K562 (cell line): ENCODE results near the gene CDT1. TPM values are rescaled to one million over a fixed set of nuclear protein-coding genes. Genes with fewer than 3 reads are reported as not detected.

Experiments
- ARHGAP35 ChIP-seq: fragments of 450-650 bp; IDR thresholded peaks from 2 replicates; pipeline ENCODE4 v1.6.1; 2018; ENCODE audit not compliant: partially characterized antibody
- ATF1 ChIP-seq, 2 experiments: fragments of 450-650 bp in 1 of 2; IDR thresholded peaks; 2 replicates each; pipeline ENCODE4 v1.6.1; 2016; ENCODE audit warnings: missing compliant biosample characterization in 1 of 2, missing genetic modification characterization in 1 of 2
- BACH1 ChIP-seq: fragments of 200-800 bp; sonication (Bioruptor generic); IDR thresholded peaks from 2 replicates; pipeline ENCODE4 v1.6.1; 2016; ENCODE audit warnings: missing genetic modification characterization, missing compliant biosample characterization
- BRD4 ChIP-seq: fragments of 200-600 bp; sonication (generic); IDR thresholded peaks from 2 replicates; pipeline ENCODE4 v1.6.1; 2017; ENCODE audit warnings: inconsistent platforms
- CREB3L1 ChIP-seq: fragments of 450-650 bp; IDR thresholded peaks from 2 replicates; pipeline ENCODE4 v1.6.1; 2014; ENCODE audit warnings: low read depth, mild to moderate bottlenecking, moderate library complexity, borderline replicate concordance
- ELF1 ChIP-seq: fragments of 200-800 bp; sonication (Bioruptor generic); IDR thresholded peaks from 2 replicates; pipeline ENCODE4 v1.6.1; 2016; ENCODE audit warnings: missing genetic modification characterization, missing compliant biosample characterization
- ELF4 ChIP-seq: fragments of 450-650 bp; formaldehyde crosslinking; IDR thresholded peaks from 2 replicates; pipeline ENCODE4 v1.4.0; 2022; ENCODE audit warnings: missing genetic modification characterization
- GABPB2 ChIP-seq: fragments of 250-450 bp; sonication (Bioruptor Pico); conservative IDR thresholded peaks from 2 replicates; pipeline ENCODE4 v1.5.1; 2021; ENCODE audit warnings: mild to moderate bottlenecking
- HES1 ChIP-seq: fragments of 450-650 bp; IDR thresholded peaks from 2 replicates; pipeline ENCODE4 v1.6.1; 2016; ENCODE audit warnings: low read depth, mild to moderate bottlenecking, moderate library complexity
- HMGN3 ChIP-seq: IDR thresholded peaks from 2 replicates; pipeline ENCODE4 v1.6.1; 2011; ENCODE audit warnings: borderline replicate concordance, low read depth, mild to moderate bottlenecking, mixed read lengths, low read length; ENCODE audit not compliant: insufficient read length; ENCODE audit errors: extremely low read depth
- LEF1 ChIP-seq: fragments of 450-650 bp; IDR thresholded peaks from 2 replicates; pipeline ENCODE4 v1.6.1; 2016; ENCODE audit warnings: mild to moderate bottlenecking
- MIER1 ChIP-seq: fragments of 450-650 bp; IDR thresholded peaks from 2 replicates; pipeline ENCODE4 v1.6.1; 2016; ENCODE audit warnings: antibody characterized with exemption, mild to moderate bottlenecking, low read depth
- MYC ChIP-seq, 2 experiments: fragments of 250-450 bp in 1 of 2; sonication (Bioruptor Pico) in 1 of 2; IDR thresholded peaks; 2 replicates each; pipeline versions ENCODE4 v1.5.1 to v1.6.1; 2012 to 2021; ENCODE audit warnings: low read depth in 2 of 2, borderline replicate concordance in 1 of 2, improper control_type of control experiment in 1 of 2, low read length in 1 of 2, mild to moderate bottlenecking in 1 of 2, moderate library complexity in 1 of 2
- NUFIP1 ChIP-seq: fragments of 450-650 bp; IDR thresholded peaks from 2 replicates; pipeline ENCODE4 v1.6.1; 2018; ENCODE audit not compliant: partially characterized antibody
- PHF8 ChIP-seq: fragments of 200-600 bp; sonication (generic); IDR thresholded peaks from 2 replicates; pipeline ENCODE4 v1.6.1; 2012; ENCODE audit warnings: mixed run types, mild to moderate bottlenecking, inconsistent platforms, low read length, moderate library complexity, borderline replicate concordance
- POLR2AphosphoS5 ChIP-seq: IDR thresholded peaks from 2 replicates; pipeline ENCODE4 v1.6.1; 2011; ENCODE audit warnings: mild to moderate bottlenecking, low read depth, low read length, moderate library complexity; ENCODE audit not compliant: control insufficient read depth, insufficient read depth
- SLC30A9 ChIP-seq: fragments of 250-450 bp; sonication (Bioruptor Pico); IDR thresholded peaks from 2 replicates; pipeline ENCODE4 v1.8.0; 2022; ENCODE audit warnings: mild to moderate bottlenecking, moderate library complexity
- SNRNP70 ChIP-seq: fragments of 200-400 bp; formaldehyde crosslinking; optimal IDR thresholded peaks from 2 replicates; pipeline ENCODE3; 2017; ENCODE audit warnings: low read depth, low read length
- U2AF2 ChIP-seq: fragments of 200-400 bp; formaldehyde crosslinking; optimal IDR thresholded peaks from 2 replicates; pipeline ENCODE3; 2017; ENCODE audit warnings: low read depth, mild to moderate bottlenecking, low read length
- WHSC1 ChIP-seq: IDR thresholded peaks from one replicate; pipeline ENCODE4 v1.6.1; 2012; ENCODE audit warnings: low read length, control low read depth, inconsistent platforms
- ZFP1 ChIP-seq: fragments of 450-650 bp; formaldehyde crosslinking; IDR thresholded peaks from 2 replicates; pipeline ENCODE4 v1.4.0; 2020; ENCODE audit warnings: mild to moderate bottlenecking, mixed read lengths
- ZKSCAN8 ChIP-seq: fragments of 200-800 bp; sonication (Bioruptor generic); IDR thresholded peaks from 2 replicates; pipeline ENCODE4 v1.6.1; 2016; ENCODE audit warnings: missing genetic modification characterization, missing compliant biosample characterization
- ZNF277 ChIP-seq: fragments of 250-450 bp; sonication (Bioruptor Pico); IDR thresholded peaks from 2 replicates; pipeline ENCODE4 v1.8.0; 2022; ENCODE audit warnings: inconsistent platforms, mild to moderate bottlenecking, moderate library complexity, borderline replicate concordance
- ZNF311 ChIP-seq: fragments of 250-450 bp; sonication (Bioruptor Pico); IDR thresholded peaks from 2 replicates; pipeline ENCODE4 v1.4.0; 2020; ENCODE audit warnings: mild to moderate bottlenecking, moderate library complexity
- ZNF324 ChIP-seq: fragments of 250-450 bp; sonication (Bioruptor Pico); IDR thresholded peaks from 2 replicates; pipeline ENCODE4 v1.4.0; 2020; ENCODE audit warnings: mild to moderate bottlenecking
- ZNF408 ChIP-seq: fragments of 250-450 bp; sonication (Bioruptor Pico); IDR thresholded peaks from 2 replicates; pipeline ENCODE4 v1.4.0; 2020; ENCODE audit warnings: low read depth, mild to moderate bottlenecking, moderate library complexity
- polyA plus RNA-seq, 8 experiments: library from polyadenylated mRNA; depleted of rRNA in 4 of 8; stranded (reverse) in 5 of 8; unstranded in 3 of 8; fragments of >200 nt; fragmentation: Nextera tagmentation in 2 of 8; fragmentation: Illumina TruSeq in 1 of 8; extraction: Ambion mirVana in 2 of 8; extraction: Trizol in 1 of 8; gene quantifications; 2 replicates each; pipeline versions ENCODE4 v1.2.1 to v1.2.3, GENCODE V29; 2011 to 2014; ENCODE audit warnings: inconsistent platforms in 1 of 8, missing spikeins in 1 of 8
- total RNA-seq, 7 experiments: library from RNA; depleted of rRNA in 6 of 7; stranded (reverse); fragments of >200 nt in 6 of 7; fragmentation: Illumina TruSeq in 2 of 7; extraction: Trizol in 2 of 7; gene quantifications; 2 replicates each; pipeline versions ENCODE4 v1.2.1 to v1.2.3, GENCODE V29; 2011 to 2021; ENCODE audit warnings: low replicate concordance in 1 of 7

The CDT1 gene
- total and polyA plus RNA-seq, 9 of the 15 experiments (the other 6 are each of a cell fraction or from before 2014, with no cell fraction given): 0.92 to 178 (median 14.2) TPM

GRCh38 chr16:88770461-88771293 is 32.9 kb upstream of the CDT1 start (continued):
- peak; percentile 87; the same call in 1 of the 2 replicates for TF ChIP-seq LEF1
- TF ChIP-seq ATF1 (CRISPR knock-in tag; IDR thresholded peaks at IDR 0.05): no peak
- peak; percentile 84 for TF ChIP-seq ATF1 (tag; IDR thresholded peaks at IDR 0.05)
- 0 out of 2 replicates have a peak, but pooled peaks have one; percentile 44 for TF ChIP-seq ELF1 (tag)
- TF ChIP-seq ZKSCAN8 (CRISPR knock-in tag): no peak
- no peak for TF ChIP-seq ZNF277
- TF ChIP-seq HMGN3: peak; percentile 80
- TF ChIP-seq SLC30A9 (CRISPR knock-in tag): no peak
- peak; percentile 45; the same call in 1 of the 2 replicates for TF ChIP-seq PHF8
- no peak for TF ChIP-seq SNRNP70
- peak; percentile 98 for TF ChIP-seq MYC (IDR thresholded peaks at IDR 0.05; ENCODE audit: low read depth, low read length)
- no peak for TF ChIP-seq MYC (CRISPR knock-in tag; IDR thresholded peaks at IDR 0.05; ENCODE audit: borderline replicate concordance, low read depth)
- TF ChIP-seq GABPB2 (CRISPR knock-in tag): no peak
- 0 out of 2 replicates have a peak, but pooled peaks have one; percentile 78 for TF ChIP-seq BRD4
- no peak for TF ChIP-seq MIER1
- no peak for TF ChIP-seq ZNF408 (CRISPR knock-in tag)
- TF ChIP-seq ZNF311 (CRISPR knock-in tag): peak; percentile 72
- no peak for TF ChIP-seq U2AF2
- 0 out of 2 replicates have a peak, but pooled peaks have one; percentile 47 for TF ChIP-seq ELF4 (CRISPR knock-in tag)
- no peak for TF ChIP-seq ZFP1
- no peak for TF ChIP-seq NUFIP1
- TF ChIP-seq WHSC1: no peak
- no peak for TF ChIP-seq ARHGAP35
- TF ChIP-seq POLR2AphosphoS5: peak; percentile 59; the same call in 1 of the 2 replicates
- no peak for TF ChIP-seq BACH1
- TF ChIP-seq HES1: peak; percentile 86
- no peak for TF ChIP-seq ZNF324
- peak; percentile 62 for TF ChIP-seq CREB3L1
